GM20431 (cell line): ENCODE results near the gene RUFY3.
"Not testable (repeated sequence)": the region's sequence is repeated elsewhere in the genome, so short reads cannot be mapped to it uniquely, and the experiment has no call there.

Experiments used
- in situ Hi-C: fragments of 300-500 bp; cut with MseI, MboI; formaldehyde crosslinking; loops from one replicate; pipeline ENCODE4 v1.15.0; 2020; ENCODE audit warnings: low sequenced_read_pairs; ENCODE audit not compliant: unreplicated experiment

Gene RUFY3

DNA sequence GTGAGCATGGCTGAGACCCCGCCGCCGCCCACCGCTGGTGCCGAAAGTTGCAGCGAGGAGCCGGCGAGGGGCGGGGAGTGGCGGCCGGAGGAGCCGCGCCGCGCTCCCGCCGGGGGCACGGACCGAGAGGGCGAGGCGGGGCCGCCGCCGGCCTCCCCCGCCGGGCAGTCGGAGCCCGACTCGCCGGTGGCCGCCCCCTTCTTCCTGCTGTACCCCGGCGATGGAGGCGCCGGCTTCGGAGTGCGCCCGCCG is 16.9 kb upstream of the RUFY3 start:
- in situ Hi-C loops: no loop called here

DNA sequence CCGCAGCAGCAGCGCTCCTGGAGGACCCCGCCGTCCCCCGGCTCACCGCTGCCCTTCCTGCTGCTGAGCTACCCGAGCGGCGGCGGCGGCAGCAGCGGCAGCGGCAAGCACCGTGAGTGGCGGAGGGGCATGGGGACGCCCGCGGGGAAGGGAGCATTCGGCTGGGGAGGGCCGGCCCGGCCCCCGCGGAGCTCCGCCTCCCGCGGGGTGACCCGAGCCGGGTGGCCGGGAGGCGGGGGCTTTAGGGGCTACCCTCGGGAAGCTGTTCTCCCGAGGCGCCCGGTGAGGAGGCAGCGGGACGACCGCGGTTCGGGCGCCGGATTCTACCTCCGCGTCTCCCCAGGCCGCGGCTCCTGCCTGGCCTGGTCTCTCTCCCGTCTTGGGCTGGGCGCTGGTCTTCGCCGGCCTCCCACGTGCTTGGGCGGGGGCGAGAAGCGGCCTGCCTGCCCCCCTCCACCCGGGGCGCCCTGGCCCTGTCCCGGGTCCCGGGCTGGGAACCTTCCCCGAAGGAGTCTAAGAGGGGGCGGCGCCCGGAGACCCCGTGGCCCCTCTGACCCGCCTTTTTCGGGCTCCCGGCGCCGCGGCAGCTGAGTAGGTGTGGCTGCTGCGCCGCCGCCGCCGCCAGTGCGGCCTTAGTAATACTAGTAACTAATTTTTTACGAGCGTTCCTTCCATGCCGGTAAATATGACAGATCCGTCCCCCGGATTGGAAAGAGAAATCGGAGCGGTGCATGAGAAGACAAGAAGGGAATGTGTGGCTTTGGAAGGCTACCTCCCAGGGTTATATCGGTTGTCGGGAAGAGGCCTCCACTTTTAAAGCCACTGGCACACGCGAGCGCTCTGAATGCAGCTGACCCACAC is 16.4 kb upstream of the RUFY3 start:
- in situ Hi-C loops: no loop called here

GRCh38 chr4:70706044-70706461 is 15.7 kb upstream of the RUFY3 start:
- in situ Hi-C loops: no loop called here

DNA sequence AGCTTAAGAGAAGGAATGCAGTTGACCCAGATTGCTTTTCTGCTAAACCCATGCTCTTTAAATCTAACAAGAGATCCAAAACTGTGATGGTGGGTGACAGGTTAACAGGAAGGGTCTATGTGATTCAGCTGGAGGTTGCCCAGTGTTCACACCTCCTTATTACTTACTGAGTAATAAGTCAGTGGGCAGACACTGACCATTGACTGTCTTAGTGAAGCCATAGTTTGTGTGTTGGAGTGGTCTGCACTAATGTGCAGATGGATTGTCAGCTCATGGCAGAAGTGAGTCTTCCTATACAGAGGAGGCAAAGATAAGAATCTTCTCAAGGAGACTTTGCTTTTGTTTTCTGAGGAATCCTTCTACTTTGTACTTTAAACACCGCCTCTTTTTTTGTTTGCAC is 15.2 kb upstream of the RUFY3 start:
- in situ Hi-C loops: no loop called here

- in situ Hi-C loops: no loop called here
Measured at GRCh38 chr4:70709611-70710205, 12.1 kb upstream of the RUFY3 start.

DNA sequence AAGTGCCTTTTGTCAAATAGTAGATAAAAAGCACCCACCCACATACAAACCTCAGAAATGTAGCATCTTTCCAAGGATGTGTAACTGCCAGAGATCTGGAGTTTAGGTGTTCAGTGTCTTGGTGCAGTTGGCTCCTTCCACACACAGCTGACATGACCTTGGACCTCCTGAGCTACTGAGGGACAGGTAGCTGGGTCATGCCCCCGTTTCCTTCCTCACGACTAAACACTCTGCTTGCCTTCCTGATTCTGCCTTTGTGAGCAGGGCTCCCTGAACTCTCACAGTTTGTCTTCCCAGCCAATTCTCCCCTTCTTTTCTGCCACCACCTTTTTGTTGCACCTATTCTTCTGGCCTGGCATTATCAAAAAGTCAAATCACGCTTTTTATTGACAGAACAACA is 10.2 kb upstream of the RUFY3 start:
- in situ Hi-C loops: no loop called here

- in situ Hi-C loops: no loop called here
Measured at GRCh38 chr4:70712150-70712549, 9.6 kb upstream of the RUFY3 start.

DNA sequence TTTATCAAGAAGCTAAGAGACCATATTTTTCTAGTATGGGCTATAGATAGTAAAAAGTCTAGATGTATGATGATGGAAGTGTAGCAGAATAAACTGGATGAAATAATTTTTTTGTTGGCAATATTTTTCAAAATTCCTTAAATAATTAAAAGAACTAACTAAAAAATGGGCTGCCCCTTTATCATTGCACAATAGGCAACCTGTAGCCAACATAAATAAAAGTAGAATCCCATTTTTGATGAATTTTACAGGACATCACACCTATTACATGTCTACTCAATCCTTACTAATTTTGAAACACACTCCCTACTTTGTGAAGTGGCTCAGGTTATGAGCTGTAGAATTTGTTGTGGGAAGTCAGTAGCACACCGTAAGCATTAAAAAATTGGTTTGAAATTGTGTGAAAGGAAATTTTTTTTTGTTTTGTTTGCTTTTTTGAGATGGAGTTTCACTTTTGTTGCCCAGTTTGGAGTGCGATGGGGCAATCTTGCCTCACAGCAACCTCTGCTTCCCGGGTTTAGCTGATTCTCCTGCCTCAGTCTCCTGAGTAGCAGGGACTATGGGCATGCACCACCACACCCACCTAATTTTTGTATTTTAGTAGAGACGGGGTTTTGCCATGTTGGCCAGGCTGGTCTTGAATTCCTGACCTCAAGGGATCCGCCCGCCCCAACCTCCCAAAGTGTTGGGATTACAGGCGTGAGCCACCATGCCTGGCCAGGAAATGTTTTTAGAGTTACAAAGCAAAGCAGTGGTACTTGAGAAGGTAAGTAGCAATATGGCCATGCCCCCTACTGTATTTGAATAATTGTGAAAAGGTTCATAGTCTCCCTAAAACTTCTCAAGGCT is 8.9 kb upstream of the RUFY3 start:
- in situ Hi-C loops: no loop called here

DNA sequence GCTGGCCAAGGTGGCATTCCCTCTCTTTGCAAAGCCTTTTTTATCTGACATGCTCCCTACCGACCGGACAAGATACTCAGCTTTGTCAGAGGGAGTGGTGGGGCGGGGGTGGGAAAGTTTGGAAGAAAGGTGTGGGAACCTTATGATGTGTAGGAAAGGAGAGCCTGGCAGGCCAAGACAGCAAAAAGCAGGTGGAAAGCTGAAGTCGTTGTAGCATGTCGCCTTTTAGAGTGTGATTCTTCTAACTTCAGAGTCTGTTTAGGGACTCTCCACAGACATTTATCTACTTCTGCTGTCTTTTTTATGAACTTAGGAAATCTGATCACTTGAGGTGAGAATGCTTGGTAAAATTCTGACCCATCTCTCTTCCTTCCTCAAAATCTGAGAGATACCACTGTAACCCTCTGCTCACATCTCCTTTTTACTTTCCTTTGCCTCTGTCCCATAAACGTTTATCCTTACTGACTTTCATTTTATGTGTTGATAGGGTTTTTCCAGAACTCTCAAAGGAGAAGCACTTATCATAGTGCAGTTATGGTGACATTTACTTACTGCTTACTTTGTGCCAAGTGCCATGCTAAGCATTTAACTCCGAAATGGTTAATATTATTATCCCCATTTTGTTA is 8.2 kb upstream of the RUFY3 start:
- in situ Hi-C loops: no loop called here

DNA sequence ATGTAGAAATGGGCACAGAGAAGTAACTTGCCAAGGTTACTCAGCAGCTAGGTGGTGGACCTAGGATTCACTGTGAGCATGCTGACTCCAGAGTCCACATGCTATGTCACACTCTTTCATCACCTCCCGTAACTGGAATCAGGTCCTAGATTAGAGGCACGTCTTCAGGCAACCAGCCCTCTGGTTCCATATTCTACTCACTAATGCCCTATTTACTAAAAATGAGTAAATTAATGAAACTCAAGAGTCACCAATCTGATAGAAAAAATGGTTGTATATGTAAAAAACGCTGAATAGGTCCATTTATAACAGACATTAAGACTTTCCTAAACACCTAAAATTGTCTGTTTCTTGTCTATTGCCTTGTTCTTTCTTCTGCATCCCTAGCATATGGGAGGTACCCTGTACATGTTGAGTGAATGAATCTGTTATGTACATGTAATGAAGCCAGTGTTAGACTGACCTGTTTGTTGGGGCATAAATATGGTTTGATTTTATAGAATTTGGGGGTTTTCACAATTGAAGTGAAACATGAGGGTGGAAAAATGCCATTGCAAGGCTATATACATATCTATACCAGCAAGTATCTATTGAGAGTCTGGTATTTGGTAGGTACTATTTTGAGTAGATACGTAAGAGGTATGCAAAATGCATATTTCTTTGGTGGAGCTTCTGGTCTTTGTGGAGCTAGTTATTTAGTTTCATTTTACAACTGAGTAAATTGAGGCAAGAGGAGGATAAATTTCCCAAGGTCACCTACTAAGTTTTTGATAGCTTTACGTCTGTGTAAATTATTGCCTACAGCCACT is 7.5 kb upstream of the RUFY3 start:
- in situ Hi-C loops: no loop called here

DNA sequence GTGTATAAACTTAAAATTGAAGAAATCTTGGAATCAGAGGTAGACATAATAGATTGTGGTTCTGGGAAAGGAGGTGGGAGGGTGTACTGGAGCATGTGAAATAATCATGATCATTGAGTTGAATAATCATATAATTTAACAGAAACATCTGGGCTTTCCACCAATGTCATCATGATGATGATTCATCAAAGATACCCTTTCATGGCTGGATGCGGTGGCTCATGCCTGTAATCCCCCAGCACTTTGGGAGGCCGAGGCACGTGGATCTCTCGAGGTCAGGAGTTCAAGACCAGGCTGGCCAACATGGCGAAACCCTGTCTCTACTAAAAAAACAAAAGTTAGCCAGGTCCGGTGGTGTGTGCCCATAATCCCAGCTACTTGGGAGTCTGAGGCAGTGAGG is 6.7 kb upstream of the RUFY3 start:
- in situ Hi-C loops: no loop called here

- in situ Hi-C loops: no loop called here
Measured at GRCh38 chr4:70718811-70719604, 2.8 kb upstream of the RUFY3 start.

DNA sequence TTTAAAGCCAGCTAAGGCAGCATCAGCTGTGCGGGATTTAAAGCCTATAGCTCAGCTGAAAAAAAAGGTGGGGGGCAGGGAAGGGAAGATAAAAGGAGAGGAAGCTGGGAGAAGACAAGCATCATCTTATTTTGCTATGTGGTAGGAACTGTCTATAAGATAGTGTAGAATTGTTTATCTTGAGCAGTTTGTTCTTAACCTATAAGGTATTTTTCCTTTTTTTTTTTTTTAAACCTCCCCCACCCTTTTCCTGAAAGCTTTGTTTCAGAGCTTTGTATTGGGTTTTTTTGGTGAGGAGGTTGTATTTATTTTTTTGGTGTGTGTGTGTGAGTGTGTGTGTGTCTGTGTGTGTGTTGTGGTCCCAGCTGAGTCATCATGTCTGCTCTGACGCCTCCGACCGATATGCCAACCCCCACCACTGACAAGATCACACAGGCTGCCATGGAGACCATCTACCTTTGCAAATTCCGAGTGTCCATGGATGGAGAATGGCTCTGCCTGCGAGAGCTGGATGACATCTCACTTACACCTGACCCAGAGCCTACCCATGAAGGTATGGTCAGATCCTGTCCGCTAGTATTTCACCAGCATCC is 531 bp downstream of the RUFY3 start:
- in situ Hi-C loops: no loop called here

DNA sequence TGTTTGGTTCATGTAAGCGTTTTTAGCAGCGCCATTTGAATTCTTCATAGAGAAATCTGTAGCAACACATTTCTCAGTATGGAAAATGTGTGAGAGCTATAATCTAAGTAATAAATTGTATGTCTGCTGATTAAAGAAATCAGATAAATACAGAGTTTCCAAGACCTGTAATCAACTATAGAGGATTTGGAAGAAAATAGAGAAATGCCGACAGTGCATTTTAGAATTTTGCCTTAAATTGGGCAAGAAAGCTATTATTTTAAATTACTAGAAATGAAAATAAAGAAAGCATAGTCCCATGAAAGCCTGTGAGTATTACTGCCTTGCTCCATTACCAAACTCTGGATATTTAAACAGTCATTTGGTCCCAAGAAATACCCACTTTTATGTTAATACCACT is 2.7 kb downstream of the RUFY3 start:
- in situ Hi-C loops: no loop called here

GRCh38 chr4:70725633-70726032 is 3.9 kb downstream of the RUFY3 start:
- in situ Hi-C loops: no loop called here

DNA sequence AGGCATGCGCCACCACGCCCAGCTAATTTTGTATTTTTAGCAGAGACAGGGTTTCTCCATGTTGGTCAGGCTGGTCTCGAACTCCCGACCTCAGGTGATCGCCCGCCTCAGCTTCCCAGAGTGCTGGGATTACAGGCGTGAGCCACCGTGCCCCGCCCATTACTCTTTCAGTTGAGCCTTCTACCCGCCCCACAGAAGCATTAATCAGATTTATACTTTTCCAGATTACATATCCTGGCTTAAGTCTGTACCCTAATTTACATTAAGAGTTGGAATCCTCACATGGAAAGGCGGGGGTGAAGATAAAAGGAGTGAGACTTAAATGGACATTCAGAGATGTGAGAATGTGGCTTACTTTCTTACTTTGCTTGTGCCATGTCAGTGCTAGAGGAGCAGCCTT is 4.8 kb downstream of the RUFY3 start:
- in situ Hi-C loops: not testable (repeated sequence)

GRCh38 chr4:70728091-70728490 is 6.3 kb downstream of the RUFY3 start:
- in situ Hi-C loops: no loop called here

- in situ Hi-C loops: not testable (repeated sequence)
Measured at GRCh38 chr4:70732878-70733277, 11.1 kb downstream of the RUFY3 start.
